ENCODE measurements around the gene UBAC2. TPM values are rescaled to one million over a fixed set of nuclear protein-coding genes. Genes with fewer than 3 reads are reported as not detected.

Gene UBAC2
- total and polyA plus RNA-seq, 2 of the 4 experiments (the other 2 are of a cell fraction) = 20.8 to 36.3 TPM

GRCh38 chr13:99297331-99297730, 96.7 kb downstream of the UBAC2 start:
- Histone ChIP-seq H2AFZ (replicated peaks; ENCODE audit: low read length, poor library complexity) (no peak overlapping the region), H3K79me1 (ENCODE audit: low read depth in 1 of 2, low read length in 2 of 2) (peaks cover 0 to 5% of the 10 kb centered on the region in 2 experiments; a peak in 1 of 4 replicates), H2BK5ac (ENCODE audit: low read depth, low read length, poor library complexity, severe bottlenecking) (no peak overlapping the region), H3K27me3 (ENCODE audit: control insufficient read depth, insufficient read depth, low read length) (no peaks in the 10 kb centered on the region), H3K14ac (replicated peaks; ENCODE audit: low read depth, low read length) (no peak overlapping the region), H3K18ac (ENCODE audit: low read depth, low read length) (no peak overlapping the region), H3K23ac (ENCODE audit: low read depth, low read length) (no peak overlapping the region), H3K4me3 (ENCODE audit: insufficient read depth, low read depth, low read length) (no peak overlapping the region), H3K4ac (ENCODE audit: low read depth, low read length) (no peak overlapping the region), H3K9me1 (ENCODE audit: insufficient read depth, low read length) (peaks cover 6% of the 10 kb centered on the region; the same call in 1 of the 2 replicates), H4K91ac (ENCODE audit: insufficient read depth, low read depth, low read length) (no peak overlapping the region), H2AK5ac (ENCODE audit: low read depth, low read length) (no peak overlapping the region), H2AK9ac (replicated peaks; ENCODE audit: low read depth, low read length, poor library complexity) (no peak overlapping the region), H2BK20ac (ENCODE audit: low read depth, low read length) (no peak overlapping the region), H3K56ac (ENCODE audit: extremely low read depth, insufficient read depth, low read length) (no peak overlapping the region), H3K9me3 (ENCODE audit: control insufficient read depth, insufficient read depth, low read length) (no peaks in the 10 kb centered on the region), H4K5ac (ENCODE audit: low read depth, low read length) (no peak overlapping the region), H2BK15ac (ENCODE audit: low read depth, low read length) (no peak overlapping the region), H3K27ac (ENCODE audit: insufficient read depth, low read length) (no peak overlapping the region), H3K9ac (ENCODE audit: low read depth, low read length) (no peak overlapping the region), H3K36me3 (ENCODE audit: control insufficient read depth, insufficient read depth, low read length) (no peaks in the 10 kb centered on the region), H2BK120ac (ENCODE audit: low read depth, low read length) (no peak overlapping the region), H3K4me2 (ENCODE audit: low read depth, low read length) (no peak overlapping the region; the same call in 1 of the 2 replicates), H3K4me1 (ENCODE audit: control insufficient read depth, insufficient read depth, low read length) (no peaks in the 10 kb centered on the region), H4K20me1 (ENCODE audit: insufficient read depth, low read length) (peaks cover 3% of the 10 kb centered on the region; the same call in 1 of the 2 replicates), H4K8ac (ENCODE audit: low read depth in 2 of 2, low read length in 2 of 2) (no peak overlapping the region)
- intact Hi-C loops (cut with micrococcal nuclease) (no loop called here), dilution Hi-C loops (cut with HindIII; ENCODE audit: low sequenced_read_pairs, unreplicated experiment) (no loop called here), in situ Hi-C loops (cut with MboI; ENCODE audit: low sequenced_read_pairs) (no loop called here)
- DNase-seq (peak; percentile 33), ATAC-seq (ENCODE audit: low read depth) (peak; percentile 24; the same call in 1 of the 2 replicates)
- no peak for TF ChIP-seq CEBPB (IDR thresholded peaks at IDR 0.05; ENCODE audit: low read depth, low read length)
- TF ChIP-seq, protein P1, sequence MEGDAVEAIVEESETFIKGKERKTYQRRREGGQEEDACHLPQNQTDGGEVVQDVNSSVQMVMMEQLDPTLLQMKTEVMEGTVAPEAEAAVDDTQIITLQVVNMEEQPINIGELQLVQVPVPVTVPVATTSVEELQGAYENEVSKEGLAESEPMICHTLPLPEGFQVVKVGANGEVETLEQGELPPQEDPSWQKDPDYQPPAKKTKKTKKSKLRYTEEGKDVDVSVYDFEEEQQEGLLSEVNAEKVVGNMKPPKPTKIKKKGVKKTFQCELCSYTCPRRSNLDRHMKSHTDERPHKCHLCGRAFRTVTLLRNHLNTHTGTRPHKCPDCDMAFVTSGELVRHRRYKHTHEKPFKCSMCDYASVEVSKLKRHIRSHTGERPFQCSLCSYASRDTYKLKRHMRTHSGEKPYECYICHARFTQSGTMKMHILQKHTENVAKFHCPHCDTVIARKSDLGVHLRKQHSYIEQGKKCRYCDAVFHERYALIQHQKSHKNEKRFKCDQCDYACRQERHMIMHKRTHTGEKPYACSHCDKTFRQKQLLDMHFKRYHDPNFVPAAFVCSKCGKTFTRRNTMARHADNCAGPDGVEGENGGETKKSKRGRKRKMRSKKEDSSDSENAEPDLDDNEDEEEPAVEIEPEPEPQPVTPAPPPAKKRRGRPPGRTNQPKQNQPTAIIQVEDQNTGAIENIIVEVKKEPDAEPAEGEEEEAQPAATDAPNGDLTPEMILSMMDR (conservative IDR thresholded peaks at IDR 0.05; ENCODE audit: low read depth, low read length) = no peak
- TF ChIP-seq NFE2L2 (IDR thresholded peaks at IDR 0.05; ENCODE audit: low read depth, low read length) = no peak
- no peak for TF ChIP-seq MAZ (IDR thresholded peaks at IDR 0.05; ENCODE audit: borderline replicate concordance, low read depth, low read length)
- TF ChIP-seq MXI1 (IDR thresholded peaks at IDR 0.05; ENCODE audit: borderline replicate concordance, low read depth, low read length) = no peak
- no peak for TF ChIP-seq CHD1 (IDR thresholded peaks at IDR 0.05; ENCODE audit: low read depth, low read length)
- TF ChIP-seq RAD21 (IDR thresholded peaks at IDR 0.05; ENCODE audit: low read length) = no peak
- TF ChIP-seq FOS (IDR thresholded peaks at IDR 0.05; ENCODE audit: low read depth, low read length) = no peak
- TF ChIP-seq SMC3 (IDR thresholded peaks at IDR 0.05; ENCODE audit: low read depth, low read length) = no peak
- TF ChIP-seq MAFK (IDR thresholded peaks at IDR 0.05; ENCODE audit: low read depth, low read length) = no peak
- no peak for TF ChIP-seq POLR2A (IDR thresholded peaks at IDR 0.05; ENCODE audit: low read depth, low read length)
- no peak for TF ChIP-seq RCOR1 (IDR thresholded peaks at IDR 0.05; ENCODE audit: insufficient replicate concordance, low read length)
- POLR2A ChIA-PET (ENCODE audit: unreplicated experiment) = no interaction called here
- CTCF ChIA-PET = no interaction called here
- no TSS peak for BruUV-seq (replicated peaks)

Data from IMR-90 (cell line).